Left ventricle myocardium inferior (tissue), 1 donor: ENCODE measurements around the gene AUTS2. TPM values are rescaled to one million over a fixed set of nuclear protein-coding genes. Genes with fewer than 3 reads are reported as not detected.

Experiments
- DNase-seq: peaks from one replicate; pipeline ENCODE4 v3.0.0-alpha.2; 2020
- H3K27ac ChIP-seq: fragments of 200-600 bp; replicated peaks from 2 replicates; pipeline ENCODE4 v1.8.0; 2021
- H3K27me3 ChIP-seq: fragments of 200-600 bp; 2 replicates; pipeline ENCODE4 v1.8.0; 2021; ENCODE audit warnings: low read depth
- H3K36me3 ChIP-seq: fragments of 200-600 bp; 2 replicates; pipeline ENCODE4 v1.8.0; 2021
- H3K4me1 ChIP-seq: fragments of 200-600 bp; 2 replicates; pipeline ENCODE4 v1.8.0; 2021
- H3K4me3 ChIP-seq: fragments of 200-600 bp; 2 replicates; pipeline ENCODE4 v1.8.0; 2021; ENCODE audit warnings: mild to moderate bottlenecking, moderate library complexity
- H3K9me3 ChIP-seq: fragments of 200-600 bp; replicated peaks from 2 replicates; pipeline ENCODE4 v1.8.0; 2021
- intact Hi-C: fragments of 100-400 bp; cut with micrococcal nuclease; formaldehyde crosslinking; loops from one replicate; pipeline ENCODE4 v1.11.0; 2022
- total RNA-seq: library from RNA; stranded (reverse); fragmentation: NEBNext Ultra II Directional; extraction: Animal tissue kit (Norgen Biotek cat#: 25700); gene quantifications from one replicate; pipeline ENCODE4 v1.2.1, GENCODE V29; 2021
- TF ChIP-seq, protein P1 (sequence below): fragments of 200-600 bp; IDR thresholded peaks from 2 replicates; pipeline ENCODE4 v1.8.0; 2021; ENCODE audit warnings: antibody characterized with exemption, mild to moderate bottlenecking, borderline replicate concordance
- donor health status: DM: no; HTN: yes; CAD: no; lungs with severe emphysema.

The AUTS2 gene
- total RNA-seq, 1 donor from 2014 or later = 10.5 TPM

DNA sequence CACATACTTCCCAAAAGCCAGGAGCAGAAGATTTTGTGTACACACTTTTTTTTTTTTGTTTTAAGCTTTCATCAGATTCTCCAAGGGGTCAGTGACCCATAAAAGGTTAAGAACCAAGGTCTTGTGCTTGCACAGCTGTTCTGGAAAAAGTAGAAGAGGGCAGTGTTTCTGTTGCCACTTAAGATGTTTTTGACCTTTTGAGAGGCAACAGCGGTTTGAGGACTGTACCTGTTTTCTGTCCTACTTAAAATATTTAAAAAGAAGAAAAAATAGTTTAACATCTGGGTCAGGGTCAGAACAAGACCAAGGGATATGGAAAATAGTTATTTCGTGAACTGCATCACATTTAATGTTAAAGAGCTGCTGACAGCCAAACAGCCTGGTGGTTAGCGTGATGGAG, 32.9 kb downstream of the AUTS2 start:
- intact Hi-C loops = no loop called here

DNA sequence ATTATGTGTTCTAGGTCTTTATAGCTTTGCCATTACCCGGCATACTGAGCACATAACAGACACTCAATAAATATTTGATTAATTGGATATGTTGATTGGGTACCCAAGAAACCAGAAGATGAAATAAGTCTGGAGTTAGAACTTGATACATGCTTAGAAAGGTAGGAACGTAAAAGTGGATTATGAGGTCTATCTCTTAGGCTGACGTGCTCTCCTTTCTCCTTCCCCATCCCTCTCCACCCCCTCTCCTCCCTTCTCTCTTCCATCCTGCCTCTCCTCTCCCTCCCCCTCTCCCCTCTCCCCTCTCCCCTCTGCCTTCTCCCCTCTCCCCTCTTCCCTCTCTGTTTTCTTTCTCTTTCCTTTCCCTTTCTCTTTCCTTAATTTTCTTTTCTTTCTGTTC, 34.0 kb downstream of the AUTS2 start:
- H3K36me3 ChIP-seq = no peaks in the 10 kb centered on the region
- TF ChIP-seq, protein P1, sequence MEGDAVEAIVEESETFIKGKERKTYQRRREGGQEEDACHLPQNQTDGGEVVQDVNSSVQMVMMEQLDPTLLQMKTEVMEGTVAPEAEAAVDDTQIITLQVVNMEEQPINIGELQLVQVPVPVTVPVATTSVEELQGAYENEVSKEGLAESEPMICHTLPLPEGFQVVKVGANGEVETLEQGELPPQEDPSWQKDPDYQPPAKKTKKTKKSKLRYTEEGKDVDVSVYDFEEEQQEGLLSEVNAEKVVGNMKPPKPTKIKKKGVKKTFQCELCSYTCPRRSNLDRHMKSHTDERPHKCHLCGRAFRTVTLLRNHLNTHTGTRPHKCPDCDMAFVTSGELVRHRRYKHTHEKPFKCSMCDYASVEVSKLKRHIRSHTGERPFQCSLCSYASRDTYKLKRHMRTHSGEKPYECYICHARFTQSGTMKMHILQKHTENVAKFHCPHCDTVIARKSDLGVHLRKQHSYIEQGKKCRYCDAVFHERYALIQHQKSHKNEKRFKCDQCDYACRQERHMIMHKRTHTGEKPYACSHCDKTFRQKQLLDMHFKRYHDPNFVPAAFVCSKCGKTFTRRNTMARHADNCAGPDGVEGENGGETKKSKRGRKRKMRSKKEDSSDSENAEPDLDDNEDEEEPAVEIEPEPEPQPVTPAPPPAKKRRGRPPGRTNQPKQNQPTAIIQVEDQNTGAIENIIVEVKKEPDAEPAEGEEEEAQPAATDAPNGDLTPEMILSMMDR = no peak
- peaks cover 24% of the 10 kb centered on the region for H3K4me1 ChIP-seq
- no peak for DNase-seq
- H3K27ac ChIP-seq = no peak overlapping the region
- no peak overlapping the region for H3K4me3 ChIP-seq
- no peaks in the 10 kb centered on the region for H3K27me3 ChIP-seq
- H3K9me3 ChIP-seq = no peaks in the 10 kb centered on the region
- intact Hi-C loops = no loop called here

More for the DNA sequence above, 32.9 kb downstream of the AUTS2 start:
- no peaks in the 10 kb centered on the region for H3K9me3 ChIP-seq
- no peaks in the 10 kb centered on the region for H3K27me3 ChIP-seq
- H3K27ac ChIP-seq = no peak overlapping the region
- DNase-seq = no peak
- no peak overlapping the region for H3K4me3 ChIP-seq
- peaks cover 24% of the 10 kb centered on the region for H3K4me1 ChIP-seq
- H3K36me3 ChIP-seq = no peaks in the 10 kb centered on the region
- TF ChIP-seq, protein P1 = no peak

DNA sequence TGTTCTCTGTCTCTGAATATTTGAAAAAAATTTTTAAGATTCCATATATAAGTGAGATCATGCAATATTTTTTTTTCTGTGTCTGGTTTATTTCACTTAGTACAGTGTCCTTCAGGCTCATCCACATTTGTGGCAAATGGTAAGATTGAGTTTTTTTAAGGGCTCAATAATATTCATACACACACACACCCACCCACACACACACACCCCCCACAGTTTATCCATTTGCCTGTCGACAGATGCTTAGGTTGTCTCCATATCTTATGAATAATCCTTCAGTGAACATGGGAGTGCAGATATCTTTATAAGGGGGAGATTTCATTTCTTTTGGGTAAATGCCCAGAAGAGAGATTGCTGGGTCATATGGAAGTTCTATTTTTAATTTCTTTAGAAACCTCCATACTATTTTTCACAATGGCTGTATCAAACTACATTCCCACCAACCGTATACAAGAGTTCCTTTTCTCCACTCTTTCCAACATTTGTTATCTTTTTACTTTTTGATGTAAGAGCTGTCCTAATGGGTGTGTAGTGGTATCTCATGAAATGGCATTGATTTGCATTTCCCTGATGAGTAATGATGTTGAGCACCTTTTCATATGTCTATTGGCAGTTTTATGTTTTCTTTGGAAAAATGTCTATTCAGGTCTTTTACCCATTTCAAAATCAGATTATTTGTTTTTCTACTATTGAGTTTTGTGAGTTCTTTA, 35.0 kb downstream of the AUTS2 start:
- TF ChIP-seq, protein P1 = no peak
- H3K27ac ChIP-seq = no peak overlapping the region
- no peak overlapping the region for H3K4me3 ChIP-seq
- DNase-seq = no peak
- H3K36me3 ChIP-seq = no peaks in the 10 kb centered on the region
- H3K9me3 ChIP-seq = no peaks in the 10 kb centered on the region
- H3K4me1 ChIP-seq = peaks cover 24% of the 10 kb centered on the region
- no peaks in the 10 kb centered on the region for H3K27me3 ChIP-seq
- intact Hi-C loops = no loop called here

DNA sequence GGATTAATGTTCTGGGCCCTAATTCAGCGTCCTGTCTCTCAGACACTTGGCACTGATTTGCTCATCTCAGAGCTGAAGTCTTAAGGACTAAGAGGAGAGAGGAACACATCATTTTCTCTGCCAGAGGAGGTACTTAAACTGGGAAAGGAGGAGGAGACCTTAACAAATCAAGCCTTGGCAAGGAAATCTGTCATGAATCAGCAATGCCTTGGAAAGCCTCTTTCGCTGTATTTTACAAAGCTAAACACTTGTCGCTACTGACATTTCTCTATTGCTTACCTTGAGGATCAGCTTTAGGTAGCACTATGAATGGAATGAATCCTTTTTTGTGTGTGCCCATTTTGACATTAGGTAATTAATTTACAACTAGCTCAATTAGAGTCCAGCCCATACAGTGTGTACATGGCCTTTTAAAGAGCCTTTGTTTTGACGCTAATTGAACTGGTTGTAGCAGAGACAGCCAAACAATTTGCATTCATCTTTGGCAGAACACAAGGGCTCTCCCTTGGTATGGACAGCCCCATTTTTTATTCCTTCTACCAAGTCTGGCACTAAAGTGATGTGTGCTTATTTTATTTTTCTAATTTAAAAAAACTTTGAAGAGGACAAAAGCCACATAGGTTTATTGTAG, 37.4 kb downstream of the AUTS2 start:
- H3K36me3 ChIP-seq = no peaks in the 10 kb centered on the region
- TF ChIP-seq, protein P1 = no peak
- no peak overlapping the region for H3K4me3 ChIP-seq
- H3K9me3 ChIP-seq = no peaks in the 10 kb centered on the region
- H3K27ac ChIP-seq = no peak overlapping the region
- no peaks in the 10 kb centered on the region for H3K27me3 ChIP-seq
- intact Hi-C loops = no loop called here
- H3K4me1 ChIP-seq = peaks cover 13% of the 10 kb centered on the region
- no peak for DNase-seq

DNA sequence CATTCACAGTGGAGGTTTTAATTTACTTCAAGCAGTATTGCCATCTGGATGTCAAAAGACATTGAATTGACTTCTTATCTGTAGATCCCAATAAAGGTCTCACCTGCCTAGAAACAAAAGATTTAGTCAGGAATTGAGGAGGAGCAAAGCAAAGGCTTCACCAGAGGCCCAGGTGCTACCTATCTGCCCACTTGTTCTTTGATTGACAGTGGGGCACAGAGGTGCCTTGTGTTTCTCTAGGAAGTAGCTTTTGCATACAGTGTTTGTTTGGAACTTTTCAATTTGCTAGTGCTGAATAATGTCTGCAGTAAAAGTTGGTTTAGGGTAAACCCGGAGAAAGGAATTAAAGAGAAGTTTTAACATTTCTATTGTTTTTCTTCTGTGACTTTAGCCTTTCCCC, 40.4 kb downstream of the AUTS2 start:
- H3K4me1 ChIP-seq = peaks cover 2% of the 10 kb centered on the region
- H3K27ac ChIP-seq = no peak overlapping the region
- no peaks in the 10 kb centered on the region for H3K27me3 ChIP-seq
- no peak for DNase-seq
- no peaks in the 10 kb centered on the region for H3K36me3 ChIP-seq
- intact Hi-C loops = no loop called here
- TF ChIP-seq, protein P1 = no peak
- H3K9me3 ChIP-seq = no peaks in the 10 kb centered on the region
- H3K4me3 ChIP-seq = no peak overlapping the region
